ENCODE results near the gene ASB18. TPM values are rescaled to one million over a fixed set of nuclear protein-coding genes. Genes with fewer than 3 reads are reported as not detected.

Gene ASB18
- total and polyA plus RNA-seq, 2 of the 8 experiments (the other 6 are each of a cell fraction or from before 2014, with no cell fraction given), result not detected

GRCh38 chr2:236146436-236146835, 117.8 kb downstream of the ASB18 start:
- no peaks in the 10 kb centered on the region for H3K36me3 ChIP-seq (ENCODE audit: control insufficient read depth in 2 of 4, insufficient read depth in 4 of 4, low read length in 3 of 4)
- no peaks in the 10 kb centered on the region for H3K79me2 ChIP-seq (ENCODE audit: control insufficient read depth in 1 of 2, insufficient read depth in 2 of 2, low read length in 2 of 2)
- H3K4me2 ChIP-seq (ENCODE audit: insufficient read depth in 1 of 2, low read depth in 2 of 2, low read length in 2 of 2), result no peak overlapping the region
- no peak overlapping the region for H2BK15ac ChIP-seq (ENCODE audit: low read length)
- peaks cover 0 to 6% (median 2%) of the 10 kb centered on the region in 4 experiments; a peak in 6 of 7 replicates for H3K27me3 ChIP-seq (replicated peaks in 1 of 4; ENCODE audit: control insufficient read depth in 3 of 4, extremely low read depth in 1 of 4, insufficient read depth in 3 of 4, low read length in 3 of 4)
- ChIA-PET POLR2A (ENCODE audit: partially characterized antibody) (interaction anchor here (2.1 kb wide), 1 partner anchor 12 kb away, joined by 6 read pairs; no protein-coding TSS in a partner anchor), CTCF (ENCODE audit: partially characterized antibody) (interaction anchor here (0.7 to 1.7 kb wide), 5 partner anchors 14 to 267 kb away, joined by 4 to 6 read pairs (median 5); no protein-coding TSS in a partner anchor)
- FAIRE-seq (no peak), DNase-seq (ENCODE audit: low read depth in 1 of 2, low spot score in 2 of 2) (no peak)
- H3K27ac ChIP-seq (ENCODE audit: low read depth, low read length), result no peak overlapping the region
- peaks cover 0 to 5% (median 4%) of the 10 kb centered on the region in 4 experiments; a peak in 5 of 7 replicates for H3K4me1 ChIP-seq (replicated peaks in 1 of 4; ENCODE audit: control insufficient read depth in 3 of 4, insufficient read depth in 4 of 4, low read length in 3 of 4)
- no peaks in the 10 kb centered on the region for H4K20me1 ChIP-seq (replicated peaks in 1 of 2; ENCODE audit: control insufficient read depth in 1 of 2, insufficient read depth in 2 of 2, low read length in 2 of 2)
- no peaks in the 10 kb centered on the region for H3K79me1 ChIP-seq (ENCODE audit: low read depth, low read length)
- no peak overlapping the region for H2BK20ac ChIP-seq (ENCODE audit: low read length)
- H3K4me3 ChIP-seq (ENCODE audit: extremely low read depth in 1 of 4, insufficient read depth in 2 of 4, low read depth in 3 of 4, low read length in 4 of 4), result no peak overlapping the region
- no peak overlapping the region for H3K56ac ChIP-seq (replicated peaks; ENCODE audit: insufficient read length, low read depth, low read length)
- TF ChIP-seq RAD21 (IDR thresholded peaks at IDR 0.05 in 1 of 2, conservative IDR thresholded peaks at IDR 0.05 in 1 of 2; ENCODE audit: low read depth in 2 of 2, low read length in 2 of 2) (no peak), CHD1 (IDR thresholded peaks at IDR 0.05; ENCODE audit: low read depth, low read length) (no peak), GTF2F1 (IDR thresholded peaks at IDR 0.05; ENCODE audit: borderline replicate concordance, low read depth, low read length) (no peak), YY1 (IDR thresholded peaks at IDR 0.05; ENCODE audit: low read depth, low read length) (no peak), ATF3 (IDR thresholded peaks at IDR 0.05; ENCODE audit: insufficient read depth, low read depth, low read length) (no peak), KDM5A (IDR thresholded peaks at IDR 0.05; ENCODE audit: low read length) (no peak), ASH2L (IDR thresholded peaks at IDR 0.05; ENCODE audit: low read length) (no peak)
- WGBS, 2 experiments (ENCODE audit: extremely low coverage in 1 of 2, insufficient coverage in 1 of 2, insufficient read length in 1 of 2, insufficient replicate concordance in 2 of 2, low coverage in 1 of 2, low lambda C conversion rate in 2 of 2, missing lambda C conversion rate in 1 of 2), result 91% methylated on average over 7 of the region's 7 CpGs; no CpG with 5 or more reads in 1 of the 2 experiments
- no peak overlapping the region for H3K14ac ChIP-seq (ENCODE audit: insufficient read length)
- H2AFZ ChIP-seq (ENCODE audit: low read length), result no peak overlapping the region
- H3K23me2 ChIP-seq (ENCODE audit: low read depth, low read length), result no peaks in the 10 kb centered on the region
- H3K18ac ChIP-seq (ENCODE audit: extremely low read depth, low read length), result no peak overlapping the region
- no peak overlapping the region for H4K5ac ChIP-seq (ENCODE audit: insufficient read length, low read depth, low read length)
- H2BK5ac ChIP-seq (ENCODE audit: low read depth, low read length), result no peak overlapping the region
- H3K9me3 ChIP-seq (ENCODE audit: insufficient read depth in 2 of 2, low read depth in 1 of 2, low read length in 1 of 2), result no peaks in the 10 kb centered on the region
- H2AK5ac ChIP-seq (ENCODE audit: low read depth, low read length), result no peak overlapping the region
- H3K4ac ChIP-seq (replicated peaks; ENCODE audit: insufficient read length, low read depth, low read length), result no peak overlapping the region
- H3K23ac ChIP-seq (ENCODE audit: insufficient read length), result no peak overlapping the region
- no peak overlapping the region for H4K91ac ChIP-seq (replicated peaks; ENCODE audit: insufficient read length, low read length)
- H4K8ac ChIP-seq (ENCODE audit: extremely low read depth, insufficient read depth, low read length), result no peak overlapping the region
- H2BK120ac ChIP-seq (replicated peaks; ENCODE audit: low read depth, low read length), result no peak overlapping the region
- no peak overlapping the region for H3K9ac ChIP-seq (replicated peaks in 1 of 4; ENCODE audit: extremely low read depth in 1 of 4, low read depth in 3 of 4, low read length in 3 of 4)
- no peak overlapping the region for H2BK12ac ChIP-seq (ENCODE audit: low read depth, low read length)

Data from H1 (cell line).